HG02610 (cell line): ENCODE measurements around the gene DUS4L.

ENCODE experiments used
- ATAC-seq: cut with Tn5 transposase; IDR thresholded peaks from one replicate; pipeline ENCODE4 v1.9.1; 2021; ENCODE audit warnings: mild to moderate bottlenecking, moderate library complexity; ENCODE audit not compliant: unreplicated experiment

Gene DUS4L

GRCh38 chr7:107613439-107613838, 49.7 kb downstream of the DUS4L start:
- ATAC-seq = no peak

- ATAC-seq = no peak
Measured at GRCh38 chr7:107613948-107614347, 50.2 kb downstream of the DUS4L start.

GRCh38 chr7:107614425-107614824, 50.7 kb downstream of the DUS4L start:
- ATAC-seq = no peak

GRCh38 chr7:107615910-107616680, 52.3 kb downstream of the DUS4L start:
- no peak for ATAC-seq

- ATAC-seq = no peak
Measured at GRCh38 chr7:107622429-107622828, 58.7 kb downstream of the DUS4L start.

- ATAC-seq = no peak
Measured at GRCh38 chr7:107622894-107623293, 59.1 kb downstream of the DUS4L start.

- ATAC-seq = no peak
Measured at GRCh38 chr7:107627002-107627401, 63.2 kb downstream of the DUS4L start.
